ENCODE results near the gene TRIM2. TPM values are rescaled to one million over a fixed set of nuclear protein-coding genes. Genes with fewer than 3 reads are reported as not detected.

TRIM2 gene
- total and polyA plus RNA-seq, 4 donors, result 3.4 to 15.5 (median 8.9) TPM

DNA sequence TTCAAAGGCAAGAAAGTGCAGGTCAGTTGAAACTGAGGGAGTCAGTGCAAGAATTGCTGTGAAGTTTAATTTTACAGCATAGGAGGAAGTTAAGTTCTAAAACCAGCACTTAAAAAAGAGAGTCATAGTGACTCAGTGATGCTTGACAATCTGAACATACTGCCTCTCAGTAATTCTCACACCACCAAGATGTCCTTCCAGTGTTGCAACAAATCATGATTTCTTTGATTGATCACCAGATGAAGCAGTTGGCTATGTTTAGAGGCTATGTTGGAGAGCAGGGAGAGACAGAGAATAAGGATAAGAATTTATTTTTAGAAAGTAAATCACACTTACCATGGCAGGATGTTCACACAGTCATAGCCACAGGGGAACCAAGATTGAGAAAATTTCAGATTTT is 13.2 kb downstream of the TRIM2 start:
- H3K27ac ChIP-seq (ENCODE audit: low read depth in 1 of 2, low read length in 2 of 2), result no peak overlapping the region
- H3K9ac ChIP-seq (ENCODE audit: low read depth in 1 of 2, low read length in 2 of 2), result no peak overlapping the region
- no peaks in the 10 kb centered on the region for H3K27me3 ChIP-seq (ENCODE audit: control insufficient read depth in 4 of 4, insufficient read depth in 4 of 4, low read length in 3 of 4)
- no peaks in the 10 kb centered on the region for H3K36me3 ChIP-seq (ENCODE audit: control insufficient read depth in 4 of 4, insufficient read depth in 3 of 4, low read depth in 1 of 4, low read length in 3 of 4)
- H3K4me3 ChIP-seq (ENCODE audit: low read depth in 1 of 3, low read length in 3 of 3), result no peak overlapping the region
- TF ChIP-seq TAF1 (conservative IDR thresholded peaks at IDR 0.05) (no peak), NR2F2 (IDR thresholded peaks at IDR 0.05) (no peak), EGR1 (IDR thresholded peaks at IDR 0.05; ENCODE audit: low read depth in 2 of 2) (no peak), GABPA (IDR thresholded peaks at IDR 0.05 in 1 of 2, conservative IDR thresholded peaks at IDR 0.05 in 1 of 2) (no peak), FOXA1 (IDR thresholded peaks at IDR 0.05) (no peak), SP1 (IDR thresholded peaks at IDR 0.05) (no peak), HNF4A (conservative IDR thresholded peaks at IDR 0.05) (no peak), RAD21 (IDR thresholded peaks at IDR 0.05) (no peak), RXRA (IDR thresholded peaks at IDR 0.05) (no peak), FOXA2 (IDR thresholded peaks at IDR 0.05) (no peak), CTCF (IDR thresholded peaks at IDR 0.05; ENCODE audit: low read depth, low read length, missing input control) (no peak), JUND (IDR thresholded peaks at IDR 0.05) (no peak), YY1 (IDR thresholded peaks at IDR 0.05) (no peak), HNF4G (IDR thresholded peaks at IDR 0.05) (no peak), REST (IDR thresholded peaks at IDR 0.05) (no peak)
- TF ChIP-seq, protein P1, sequence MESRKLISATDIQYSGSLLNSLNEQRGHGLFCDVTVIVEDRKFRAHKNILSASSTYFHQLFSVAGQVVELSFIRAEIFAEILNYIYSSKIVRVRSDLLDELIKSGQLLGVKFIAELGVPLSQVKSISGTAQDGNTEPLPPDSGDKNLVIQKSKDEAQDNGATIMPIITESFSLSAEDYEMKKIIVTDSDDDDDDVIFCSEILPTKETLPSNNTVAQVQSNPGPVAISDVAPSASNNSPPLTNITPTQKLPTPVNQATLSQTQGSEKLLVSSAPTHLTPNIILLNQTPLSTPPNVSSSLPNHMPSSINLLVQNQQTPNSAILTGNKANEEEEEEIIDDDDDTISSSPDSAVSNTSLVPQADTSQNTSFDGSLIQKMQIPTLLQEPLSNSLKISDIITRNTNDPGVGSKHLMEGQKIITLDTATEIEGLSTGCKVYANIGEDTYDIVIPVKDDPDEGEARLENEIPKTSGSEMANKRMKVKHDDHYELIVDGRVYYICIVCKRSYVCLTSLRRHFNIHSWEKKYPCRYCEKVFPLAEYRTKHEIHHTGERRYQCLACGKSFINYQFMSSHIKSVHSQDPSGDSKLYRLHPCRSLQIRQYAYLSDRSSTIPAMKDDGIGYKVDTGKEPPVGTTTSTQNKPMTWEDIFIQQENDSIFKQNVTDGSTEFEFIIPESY (IDR thresholded peaks at IDR 0.05), result no peak
- TF ChIP-seq, protein P2, sequence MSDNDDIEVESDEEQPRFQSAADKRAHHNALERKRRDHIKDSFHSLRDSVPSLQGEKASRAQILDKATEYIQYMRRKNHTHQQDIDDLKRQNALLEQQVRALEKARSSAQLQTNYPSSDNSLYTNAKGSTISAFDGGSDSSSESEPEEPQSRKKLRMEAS (IDR thresholded peaks at IDR 0.05), result no peak
- TF ChIP-seq, protein P3, sequence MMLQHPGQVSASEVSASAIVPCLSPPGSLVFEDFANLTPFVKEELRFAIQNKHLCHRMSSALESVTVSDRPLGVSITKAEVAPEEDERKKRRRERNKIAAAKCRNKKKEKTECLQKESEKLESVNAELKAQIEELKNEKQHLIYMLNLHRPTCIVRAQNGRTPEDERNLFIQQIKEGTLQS (IDR thresholded peaks at IDR 0.05), result no peak
- DNase-seq (ENCODE audit: low spot score), result no peak
- H3K9me3 ChIP-seq (ENCODE audit: control insufficient read depth in 4 of 4, low read length in 3 of 4), result no peaks in the 10 kb centered on the region
- H3K4me1 ChIP-seq (ENCODE audit: control insufficient read depth in 4 of 4, insufficient read depth in 4 of 4, low read length in 3 of 4), result peaks cover 0 to 5% (median 1%) of the 10 kb centered on the region in 4 donors

All from liver (tissue), 9 donors.